HepG2 (cell line): Measurements from ENCODE around the gene TCF12. TPM values are rescaled to one million over a fixed set of nuclear protein-coding genes. Genes with fewer than 3 reads are reported as not detected.
A peak's percentile ranks its signal among the peaks of the same experiment; 100 is the strongest.

Source experiments
- ATAC-seq: fragments of 200-7000 bp; cut with Tn5 transposase; 3 replicates; pipeline ENCODE4 v1.9.1; 2020; ENCODE audit warnings: mild to moderate bottlenecking, moderate library complexity
- BruUV-seq: library from RNA; stranded (reverse); fragments of 400-500 nt; replicated peaks from 2 replicates; lab custom pipeline; 2021; lab: Mats Ljungman, UMichigan
- CTCF ChIA-PET: fragments of 300-600 bp; formaldehyde crosslinking; extraction: SDS; loops from one replicate; lab custom pipeline; 2021; ENCODE audit warnings: low total read pairs, inconsistent platforms, low intra/inter-chr PET ratio; lab: Yijun Ruan, JAX
- POLR2A ChIA-PET: fragments of 350-600 bp; sonication (Branson Sonifier 250); formaldehyde crosslinking; loops from one replicate; lab custom pipeline; 2020; ENCODE audit warnings: antibody characterized with exemption, inconsistent platforms; lab: Yijun Ruan, JAX
- DNase-seq: peaks from one replicate; pipeline ENCODE4 v3.0.0-alpha.2; 2015; ENCODE audit warnings: low spot score
- FAIRE-seq: peaks from 3 replicates; lab custom pipeline; 2011; peaks lifted over from hg19 to GRCh38; lab: Jason Lieb, UNC
- H2AFZ ChIP-seq: one replicate; pipeline ENCODE4 v1.6.1; 2011; ENCODE audit warnings: low read length, inconsistent platforms
- H3K27ac ChIP-seq: fragments of 300-600 bp; 3 replicates; pipeline ENCODE4 v1.8.0; 2011; ENCODE audit warnings: mixed run types, mild to moderate bottlenecking, mixed read lengths, low read length, inconsistent platforms; ENCODE audit not compliant: insufficient read depth; ENCODE audit errors: extremely low read length
- H3K27me3 ChIP-seq, 2 experiments: fragments of 200-600 bp in 1 of 2; 2 replicates in 1 of 2; 3 replicates in 1 of 2; pipeline versions ENCODE4 v1.6.0 to v1.8.0; 2011; ENCODE audit warnings: low read length in 2 of 2, mild to moderate bottlenecking in 2 of 2, moderate library complexity in 2 of 2, inconsistent platforms in 1 of 2; ENCODE audit not compliant: insufficient read depth in 2 of 2, control insufficient read depth in 1 of 2
- H3K36me3 ChIP-seq, 2 experiments: fragments of 200-600 bp in 1 of 2; replicated peaks in 1 of 2; 2 replicates in 1 of 2; 3 replicates in 1 of 2; pipeline versions ENCODE4 v1.5.1 to v1.8.0; 2011; ENCODE audit warnings: low read length in 2 of 2, inconsistent platforms in 1 of 2; ENCODE audit not compliant: insufficient read depth in 2 of 2, control insufficient read depth in 1 of 2
- H3K4me1 ChIP-seq: 2 replicates; pipeline ENCODE4 v1.5.1; 2012; ENCODE audit warnings: low read length, inconsistent platforms; ENCODE audit not compliant: insufficient read depth
- H3K4me2 ChIP-seq: 2 replicates; pipeline ENCODE4 v1.6.0; 2011; ENCODE audit warnings: low read depth, low read length, inconsistent platforms
- H3K4me3 ChIP-seq, 3 experiments: fragments of 200-600 bp in 1 of 3; sonication (generic), shearing (Covaris generic) in 1 of 3; replicated peaks in 1 of 3; 2 replicates each; pipeline ENCODE4 v1.5.1; 2011 to 2016; ENCODE audit warnings: low read length in 3 of 3, inconsistent platforms in 2 of 3, low read depth in 2 of 3, mild to moderate bottlenecking in 2 of 3, control low read depth in 1 of 3, mixed read lengths in 1 of 3; ENCODE audit not compliant: insufficient read depth in 1 of 3
- H3K79me2 ChIP-seq: one replicate; pipeline ENCODE4 v1.6.1; 2011; ENCODE audit warnings: low read length, inconsistent platforms; ENCODE audit not compliant: insufficient read depth
- H3K9ac ChIP-seq: 2 replicates; pipeline ENCODE4 v1.6.0; 2011; ENCODE audit warnings: mild to moderate bottlenecking, low read depth, low read length, inconsistent platforms; ENCODE audit not compliant: insufficient read depth
- H3K9me3 ChIP-seq: 2 replicates; pipeline ENCODE4 v1.5.1; 2012; ENCODE audit warnings: mild to moderate bottlenecking, low read length
- H4K20me1 ChIP-seq: 2 replicates; pipeline ENCODE4 v1.6.0; 2011; ENCODE audit warnings: inconsistent platforms, mild to moderate bottlenecking, low read length, moderate library complexity; ENCODE audit not compliant: insufficient read depth
- MAFF ChIP-seq: IDR thresholded peaks from 2 replicates; pipeline ENCODE4 v1.6.1; 2011; ENCODE audit warnings: low read depth, low read length, improper control_type of control experiment
- MAFK ChIP-seq, 2 experiments: IDR thresholded peaks in 1 of 2; conservative IDR thresholded peaks in 1 of 2; 2 replicates each; pipeline ENCODE4 v1.6.1; 2011; ENCODE audit warnings: improper control_type of control experiment in 2 of 2, low read length in 2 of 2
- MAZ ChIP-seq, 2 experiments: sonication (generic) in 1 of 2; formaldehyde crosslinking in 1 of 2; IDR thresholded peaks; 2 replicates each; pipeline versions ENCODE4 v1.5.0 to v1.6.1; 2012 to 2020; ENCODE audit warnings: low read depth in 2 of 2, mild to moderate bottlenecking in 2 of 2, borderline replicate concordance in 1 of 2, improper control_type of control experiment in 1 of 2, low read length in 1 of 2, missing genetic modification reagents in 1 of 2, moderate library complexity in 1 of 2
- NCOR1 ChIP-seq: fragments of 200-600 bp; sonication (generic); IDR thresholded peaks from 2 replicates; pipeline ENCODE4 v1.7.0; 2017; ENCODE audit warnings: antibody characterized with exemption, low read length, borderline replicate concordance
- WGBS: methylation state at CpG from one replicate; pipeline ENCODE4 v1.1.6; 2017; ENCODE audit warnings: low lambda C conversion rate; 5-methylcytosine and 5-hydroxymethylcytosine counted together
- in situ Hi-C: cut with HindIII; loops from 2 replicates; pipeline ENCODE4 v1.10.0; 2017; ENCODE audit warnings: low pct_unique_long_range_greater_than_20kb; ENCODE audit not compliant: extremely low pct_ligation_motif_present
- intact Hi-C: fragments of 100-400 bp; cut with micrococcal nuclease; formaldehyde crosslinking; loops from one replicate; pipeline ENCODE4 v1.10.0; 2022; ENCODE audit not compliant: unreplicated experiment
- polyA plus RNA-seq, 8 experiments: library from polyadenylated mRNA; depleted of rRNA in 3 of 8; stranded (reverse) in 7 of 8; unstranded in 1 of 8; fragments of >200 nt; fragmentation: Illumina TruSeq in 4 of 8; extraction: Trizol in 4 of 8; gene quantifications; 2 replicates each; pipeline versions ENCODE4 v1.2.1 to v1.2.3, GENCODE V29; 2011 to 2016; ENCODE audit warnings: low read depth in 4 of 8, missing spikeins in 1 of 8, mixed read lengths in 1 of 8; ENCODE audit not compliant: insufficient read depth in 1 of 8
- total RNA-seq, 5 experiments: library from RNA; depleted of rRNA; stranded (reverse); fragments of >200 nt; fragmentation: Illumina TruSeq; extraction: Trizol; gene quantifications; 2 replicates each; pipeline ENCODE4 v1.2.3, GENCODE V29; 2016; ENCODE audit warnings: low read depth in 1 of 5
- TF ChIP-seq, protein P1 (sequence below): sonication (generic); formaldehyde crosslinking; IDR thresholded peaks from 2 replicates; pipeline ENCODE4 v1.8.0; 2022; ENCODE audit warnings: missing genetic modification reagents, low read depth, mild to moderate bottlenecking, borderline replicate concordance

The TCF12 gene
- total and polyA plus RNA-seq, 2 of the 13 experiments (the other 11 are each of a cell fraction or from before 2014, with no cell fraction given), result 48.6 to 51.1 TPM

DNA sequence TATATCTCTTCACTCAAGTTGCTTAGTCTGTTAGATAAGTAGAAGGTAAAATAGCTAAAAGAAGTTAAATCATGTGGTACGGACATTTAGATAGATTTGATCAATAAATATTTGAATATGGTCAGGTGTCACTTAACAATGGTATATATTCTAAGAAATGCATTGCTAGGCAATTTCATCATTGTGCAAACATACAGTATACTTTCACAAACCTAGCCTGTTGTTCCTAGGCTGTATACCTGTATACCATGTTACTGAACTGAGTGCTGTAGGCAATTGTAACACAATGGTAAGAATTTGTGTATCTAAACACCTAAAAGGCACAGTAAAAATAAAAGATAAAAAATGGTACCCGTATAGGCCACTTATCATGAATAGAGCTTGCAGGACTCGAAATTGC, 345.1 kb downstream of the TCF12 start:
- Histone ChIP-seq H3K27ac (no peak overlapping the region), H3K27me3 (no peaks in the 10 kb centered on the region), H3K9ac (no peak overlapping the region), H2AFZ (no peak overlapping the region), H3K4me1 (no peaks in the 10 kb centered on the region), H3K36me3 (peaks cover 6 to 38% of the 10 kb centered on the region in 2 experiments), H3K4me2 (no peak overlapping the region), H3K9me3 (no peaks in the 10 kb centered on the region), H3K79me2 (no peaks in the 10 kb centered on the region), H3K4me3 (no peak overlapping the region), H4K20me1 (no peaks in the 10 kb centered on the region)
- DNase-seq (no peak), ATAC-seq (no peak), FAIRE-seq (no peak)
- BruUV-seq, result no TSS peak
- TF ChIP-seq MAFF (0 out of 2 replicates have a peak, but pooled peaks have one; percentile 2), MAFK (conservative IDR thresholded peaks at IDR 0.05 in 1 of 2, IDR thresholded peaks at IDR 0.05 in 1 of 2; ENCODE audit: low read length in 2 of 2) (0 out of 4 replicates have a peak, but pooled peaks of 1 of the 2 experiments have one; percentile 19), NCOR1 (no peak)
- TF ChIP-seq, protein P1, sequence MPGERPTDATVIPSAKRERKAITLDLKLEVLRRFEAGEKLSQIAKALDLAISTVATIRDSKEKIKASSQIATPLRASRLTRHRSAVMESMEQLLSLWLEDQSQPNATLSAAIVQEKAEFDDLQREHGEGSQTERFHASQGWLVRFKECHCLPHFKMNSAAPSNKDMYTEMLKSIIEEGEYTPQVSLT, result no peak
- over 99% methylated on average over 3 of the region's 3 CpGs for WGBS
- POLR2A ChIA-PET, result no interaction called here
- intact Hi-C loops (no loop called here), in situ Hi-C loops (no loop called here)
- CTCF ChIA-PET, result no interaction called here

DNA sequence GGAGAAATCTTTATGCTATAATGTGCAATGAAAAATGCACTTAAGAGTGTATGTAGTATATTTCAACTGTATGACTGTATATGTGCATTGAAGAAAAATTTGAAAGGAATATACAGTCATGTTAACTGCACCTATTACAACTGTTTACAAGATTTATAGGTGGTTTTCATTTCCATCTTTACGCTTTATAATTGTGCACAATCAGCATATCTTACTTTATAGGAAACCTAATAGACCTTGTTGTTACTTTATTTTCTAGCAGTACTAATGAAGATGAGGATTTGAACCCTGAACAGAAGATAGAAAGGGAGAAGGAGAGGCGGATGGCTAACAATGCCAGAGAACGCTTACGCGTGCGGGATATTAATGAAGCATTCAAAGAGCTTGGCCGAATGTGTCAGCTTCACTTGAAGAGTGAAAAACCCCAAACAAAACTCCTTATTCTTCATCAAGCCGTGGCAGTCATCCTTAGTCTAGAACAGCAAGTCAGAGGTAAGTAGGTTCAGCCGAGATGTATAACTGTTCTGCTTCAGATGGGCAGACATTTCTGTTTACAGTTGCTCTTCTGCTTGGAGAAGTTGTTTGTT, 354.4 kb downstream of the TCF12 start:
- intact Hi-C loops, result no loop called here

More for the DNA sequence above, 354.4 kb downstream of the TCF12 start:
- no peaks in the 10 kb centered on the region for H3K27me3 ChIP-seq
- TF ChIP-seq MAZ (IDR thresholded peaks at IDR 0.05; ENCODE audit: borderline replicate concordance, low read depth, low read length) (no peak), MAZ (CRISPR knock-in tag; IDR thresholded peaks at IDR 0.05; ENCODE audit: low read depth) (no peak), MAFK (conservative IDR thresholded peaks at IDR 0.05 in 1 of 2, IDR thresholded peaks at IDR 0.05 in 1 of 2; ENCODE audit: low read length in 2 of 2) (peak; percentile 91 to 94), MAFF (peak; percentile 85)
- H3K27ac ChIP-seq, result no peak overlapping the region
- 98% methylated on average over 9 of the region's 9 CpGs for WGBS
- H2AFZ ChIP-seq, result no peak overlapping the region
- DNase-seq (no peak), FAIRE-seq (no peak), ATAC-seq (no peak)
- no peak overlapping the region for H3K4me3 ChIP-seq
- in situ Hi-C loops, result loop anchor here (10.0 kb wide), 1 partner anchor 58 kb away; no protein-coding TSS in a partner anchor
- POLR2A ChIA-PET, result no interaction called here
- no peaks in the 10 kb centered on the region for H3K4me1 ChIP-seq
- no TSS peak for BruUV-seq
- CTCF ChIA-PET, result no interaction called here
- H3K4me2 ChIP-seq, result no peak overlapping the region
- H3K9me3 ChIP-seq, result no peaks in the 10 kb centered on the region
- no peaks in the 10 kb centered on the region; the same call in 1 of the 2 replicates for H4K20me1 ChIP-seq
- no peaks in the 10 kb centered on the region for H3K79me2 ChIP-seq
- H3K9ac ChIP-seq, result no peak overlapping the region
- peaks cover 16 to 49% of the 10 kb centered on the region in 2 experiments for H3K36me3 ChIP-seq
